ENCODE measurements around the gene PSORS1C1. TPM values are rescaled to one million over a fixed set of nuclear protein-coding genes. Genes with fewer than 3 reads are reported as not detected.
A peak's percentile ranks its signal among the peaks of the same experiment; 100 is the strongest.

The PSORS1C1 gene
- total RNA-seq, 4 donors from 2014 or later, result not detected

DNA sequence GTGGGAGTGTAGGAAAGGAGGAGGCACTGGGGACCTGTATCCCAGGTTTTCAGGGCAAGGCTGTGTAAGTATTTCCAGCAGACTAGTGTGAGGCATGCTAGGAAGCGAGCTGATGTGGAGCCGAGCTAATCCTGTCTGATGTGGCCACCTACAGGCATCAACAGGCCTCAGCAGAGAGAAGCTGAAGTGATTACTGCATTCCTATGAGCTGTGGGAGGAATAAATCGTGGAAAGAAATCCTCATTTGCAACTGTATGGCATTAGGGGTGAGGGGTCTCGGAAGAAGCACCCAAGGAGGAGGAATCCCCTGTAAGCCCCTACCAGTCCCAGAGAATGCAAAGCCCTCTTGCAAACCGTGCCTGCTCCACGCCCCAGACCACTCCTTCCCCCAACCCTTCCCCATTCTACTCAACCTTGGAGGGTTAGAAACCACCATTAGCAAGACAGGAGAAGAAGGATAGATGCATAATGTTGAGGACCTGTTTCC lies 43.8 kb upstream of the PSORS1C1 start:
- Histone ChIP-seq H3K36me3 (no peaks in the 10 kb centered on the region), H3K27ac (no peak overlapping the region), H3K4me3 (no peak overlapping the region), H3K27me3 (no peaks in the 10 kb centered on the region), H3K4me1 (no peaks in the 10 kb centered on the region), H3K9me3 (no peaks in the 10 kb centered on the region)
- intact Hi-C loops (cut with DNase I; ENCODE audit: low total_unique reads) (no loop called here), in situ Hi-C loops (cut with MboI; ENCODE audit: low sequenced_read_pairs in 4 of 4) (loop anchor here in 3 of 4 donors (5.0 to 10.0 kb wide), 3 partner anchors 153 to 246 kb away; partner anchors contain the start of gene VARS2 (in 1 of the 3))
- ATAC-seq (peak; percentile 71 to 77), DNase-seq (peak in 1 of 2 donors; percentile 40)
- no peak for TF ChIP-seq POLR2A (IDR thresholded peaks at IDR 0.05)
- TF ChIP-seq, protein P1, sequence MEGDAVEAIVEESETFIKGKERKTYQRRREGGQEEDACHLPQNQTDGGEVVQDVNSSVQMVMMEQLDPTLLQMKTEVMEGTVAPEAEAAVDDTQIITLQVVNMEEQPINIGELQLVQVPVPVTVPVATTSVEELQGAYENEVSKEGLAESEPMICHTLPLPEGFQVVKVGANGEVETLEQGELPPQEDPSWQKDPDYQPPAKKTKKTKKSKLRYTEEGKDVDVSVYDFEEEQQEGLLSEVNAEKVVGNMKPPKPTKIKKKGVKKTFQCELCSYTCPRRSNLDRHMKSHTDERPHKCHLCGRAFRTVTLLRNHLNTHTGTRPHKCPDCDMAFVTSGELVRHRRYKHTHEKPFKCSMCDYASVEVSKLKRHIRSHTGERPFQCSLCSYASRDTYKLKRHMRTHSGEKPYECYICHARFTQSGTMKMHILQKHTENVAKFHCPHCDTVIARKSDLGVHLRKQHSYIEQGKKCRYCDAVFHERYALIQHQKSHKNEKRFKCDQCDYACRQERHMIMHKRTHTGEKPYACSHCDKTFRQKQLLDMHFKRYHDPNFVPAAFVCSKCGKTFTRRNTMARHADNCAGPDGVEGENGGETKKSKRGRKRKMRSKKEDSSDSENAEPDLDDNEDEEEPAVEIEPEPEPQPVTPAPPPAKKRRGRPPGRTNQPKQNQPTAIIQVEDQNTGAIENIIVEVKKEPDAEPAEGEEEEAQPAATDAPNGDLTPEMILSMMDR (IDR thresholded peaks at IDR 0.05 in 4 of 5, conservative IDR thresholded peaks at IDR 0.05 in 1 of 5), result peak in 3 of 5 experiments; percentile 7 to 44 (median 38)

DNA sequence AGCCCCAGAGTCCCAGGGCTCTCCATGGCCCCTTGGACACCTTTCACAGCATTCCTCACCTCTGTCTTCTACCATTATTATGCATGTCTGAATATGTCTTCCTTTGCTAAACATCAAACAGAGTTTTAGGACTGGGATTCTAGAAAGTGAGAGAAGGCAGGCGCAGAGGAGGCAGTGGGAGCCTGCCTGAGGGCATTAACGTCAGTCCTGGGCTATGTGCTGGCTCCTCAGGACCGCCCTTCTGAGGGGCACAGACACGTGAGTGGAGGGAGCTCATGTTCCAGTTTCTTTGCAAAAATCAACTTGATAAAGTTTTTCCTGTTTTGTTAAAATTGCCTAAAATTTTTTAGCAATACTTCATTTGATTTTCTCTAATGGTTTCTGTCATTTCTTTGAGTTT lies 40.2 kb upstream of the PSORS1C1 start:
- TF ChIP-seq, protein P1 (IDR thresholded peaks at IDR 0.05 in 4 of 5, conservative IDR thresholded peaks at IDR 0.05 in 1 of 5), result no peak
- TF ChIP-seq POLR2A (IDR thresholded peaks at IDR 0.05), result no peak
- H3K27me3 ChIP-seq, result no peaks in the 10 kb centered on the region
- H3K36me3 ChIP-seq, result no peaks in the 10 kb centered on the region
- DNase-seq, result no peak
- no peak overlapping the region for H3K4me3 ChIP-seq
- no peak for ATAC-seq
- in situ Hi-C loops (cut with MboI; ENCODE audit: low sequenced_read_pairs in 4 of 4), result loop anchor here in 3 of 4 donors (5.0 to 10.0 kb wide), 3 partner anchors 157 to 250 kb away; partner anchors contain the start of gene VARS2 (in 1 of the 3)
- H3K4me1 ChIP-seq, result peaks cover under 1 to 2% of the 10 kb centered on the region in 2 donors
- H3K27ac ChIP-seq, result no peak overlapping the region
- no peaks in the 10 kb centered on the region for H3K9me3 ChIP-seq
- intact Hi-C loops (cut with DNase I; ENCODE audit: low total_unique reads), result no loop called here

DNA sequence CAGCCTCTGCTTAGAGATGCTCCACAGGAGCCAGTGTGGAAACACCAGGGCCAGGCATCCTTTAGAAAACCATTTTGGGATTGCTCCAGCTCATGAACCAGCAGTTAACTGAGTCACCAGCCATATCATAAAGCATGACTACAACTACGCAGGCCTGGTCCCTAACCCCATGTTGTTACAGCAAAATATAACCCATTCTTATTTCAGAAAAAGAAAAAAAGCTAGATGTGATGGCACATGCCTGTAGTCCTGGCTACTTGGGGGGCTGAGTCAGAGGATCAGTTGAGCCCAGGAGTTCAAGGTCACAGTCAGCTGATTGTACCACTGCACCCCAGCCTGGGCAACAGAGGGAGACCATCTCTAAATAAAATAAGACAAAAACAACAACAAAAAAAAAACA lies 39.1 kb upstream of the PSORS1C1 start:
- intact Hi-C loops (cut with DNase I; ENCODE audit: low total_unique reads), result no loop called here
- no peaks in the 10 kb centered on the region for H3K9me3 ChIP-seq
- ATAC-seq (no peak), DNase-seq (no peak)
- no peak overlapping the region for H3K27ac ChIP-seq
- H3K4me3 ChIP-seq, result no peak overlapping the region
- H3K4me1 ChIP-seq, result peaks cover 3 to 7% of the 10 kb centered on the region in 2 donors
- in situ Hi-C loops (cut with MboI; ENCODE audit: low sequenced_read_pairs in 4 of 4), result loop anchor here (5.0 to 25.0 kb wide), 5 partner anchors 158 to 538 kb away; partner anchors contain the start of genes DHX16 (in 1 of the 4) and VARS2 (in 1 of the 4)
- TF ChIP-seq, protein P1 (IDR thresholded peaks at IDR 0.05 in 4 of 5, conservative IDR thresholded peaks at IDR 0.05 in 1 of 5), result no peak
- TF ChIP-seq POLR2A (IDR thresholded peaks at IDR 0.05), result no peak
- H3K36me3 ChIP-seq, result no peaks in the 10 kb centered on the region
- H3K27me3 ChIP-seq, result no peaks in the 10 kb centered on the region

DNA sequence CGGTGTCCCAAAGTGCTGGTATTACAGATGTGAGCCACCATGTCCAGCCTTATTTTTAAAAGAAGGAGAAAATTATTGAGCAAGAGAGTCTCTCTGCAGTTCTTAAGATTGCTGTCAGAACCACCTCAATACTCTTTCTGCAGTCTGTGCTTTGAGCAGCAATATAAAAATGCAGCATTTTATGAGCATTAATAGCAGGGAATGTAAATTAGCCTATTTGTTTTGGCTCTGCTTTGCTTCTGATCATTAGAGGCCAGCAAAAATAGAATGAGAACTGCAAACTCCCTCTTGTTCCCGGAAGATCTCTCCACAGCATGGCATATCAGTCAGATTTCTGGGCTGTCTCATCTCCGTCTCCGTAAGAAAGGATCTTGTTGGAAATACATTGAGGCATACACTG lies 38.0 kb upstream of the PSORS1C1 start:
- no peak overlapping the region for H3K4me3 ChIP-seq
- H3K36me3 ChIP-seq, result no peaks in the 10 kb centered on the region
- in situ Hi-C loops (cut with MboI; ENCODE audit: low sequenced_read_pairs in 4 of 4), result loop anchor here (5.0 to 25.0 kb wide), 5 partner anchors 159 to 539 kb away; partner anchors contain the start of genes DHX16 (in 1 of the 4) and VARS2 (in 1 of the 4)
- H3K27me3 ChIP-seq, result no peaks in the 10 kb centered on the region
- H3K9me3 ChIP-seq, result no peaks in the 10 kb centered on the region
- H3K4me1 ChIP-seq, result peaks cover 3 to 7% of the 10 kb centered on the region in 2 donors
- ATAC-seq (no peak), DNase-seq (no peak)
- TF ChIP-seq, protein P1 (IDR thresholded peaks at IDR 0.05 in 4 of 5, conservative IDR thresholded peaks at IDR 0.05 in 1 of 5), result no peak
- TF ChIP-seq POLR2A (IDR thresholded peaks at IDR 0.05), result no peak
- no peak overlapping the region for H3K27ac ChIP-seq
- intact Hi-C loops (cut with DNase I; ENCODE audit: low total_unique reads), result no loop called here

Measured in gastrocnemius medialis (tissue), 4 donors.